H1 (cell line): Measurements from ENCODE around the gene SPINK7.

Source experiments
- CTCF ChIP-seq, 3 experiments: IDR thresholded peaks; 1 replicate in 2 of 3; 2 replicates in 1 of 3; pipeline versions ENCODE4 v1.5.1 to v1.6.1; 2011; ENCODE audit warnings: low read length in 3 of 3, mild to moderate bottlenecking in 3 of 3, inconsistent platforms in 2 of 3, low read depth in 1 of 3, moderate library complexity in 1 of 3; ENCODE audit not compliant: insufficient read depth in 1 of 3; ENCODE audit errors: control extremely low read depth in 1 of 3
- POLR2AphosphoS5 ChIP-seq: IDR thresholded peaks from 2 replicates; pipeline ENCODE4 v1.6.1; 2011; ENCODE audit warnings: low read depth, low read length
- TAF1 ChIP-seq: IDR thresholded peaks from 2 replicates; pipeline ENCODE4 v1.6.1; 2011; ENCODE audit warnings: mild to moderate bottlenecking, low read depth, low read length

GRCh38 chr5:148309019-148309418, 3.2 kb upstream of the SPINK7 start:
- no peak for TF ChIP-seq POLR2AphosphoS5
- TF ChIP-seq TAF1, result no peak
- no peak for TF ChIP-seq CTCF (IDR thresholded peaks at IDR 0.05; ENCODE audit: control extremely low read depth in 1 of 3, insufficient read depth in 1 of 3, low read depth in 1 of 3, low read length in 3 of 3)
